ENCODE data around the gene JPH3.

- TF ChIP-seq, protein P1, sequence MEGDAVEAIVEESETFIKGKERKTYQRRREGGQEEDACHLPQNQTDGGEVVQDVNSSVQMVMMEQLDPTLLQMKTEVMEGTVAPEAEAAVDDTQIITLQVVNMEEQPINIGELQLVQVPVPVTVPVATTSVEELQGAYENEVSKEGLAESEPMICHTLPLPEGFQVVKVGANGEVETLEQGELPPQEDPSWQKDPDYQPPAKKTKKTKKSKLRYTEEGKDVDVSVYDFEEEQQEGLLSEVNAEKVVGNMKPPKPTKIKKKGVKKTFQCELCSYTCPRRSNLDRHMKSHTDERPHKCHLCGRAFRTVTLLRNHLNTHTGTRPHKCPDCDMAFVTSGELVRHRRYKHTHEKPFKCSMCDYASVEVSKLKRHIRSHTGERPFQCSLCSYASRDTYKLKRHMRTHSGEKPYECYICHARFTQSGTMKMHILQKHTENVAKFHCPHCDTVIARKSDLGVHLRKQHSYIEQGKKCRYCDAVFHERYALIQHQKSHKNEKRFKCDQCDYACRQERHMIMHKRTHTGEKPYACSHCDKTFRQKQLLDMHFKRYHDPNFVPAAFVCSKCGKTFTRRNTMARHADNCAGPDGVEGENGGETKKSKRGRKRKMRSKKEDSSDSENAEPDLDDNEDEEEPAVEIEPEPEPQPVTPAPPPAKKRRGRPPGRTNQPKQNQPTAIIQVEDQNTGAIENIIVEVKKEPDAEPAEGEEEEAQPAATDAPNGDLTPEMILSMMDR (IDR thresholded peaks at IDR 0.05; ENCODE audit: poor library complexity) = no peak
- TF ChIP-seq EZH2 (IDR thresholded peaks at IDR 0.05; ENCODE audit: borderline replicate concordance) = no peak
Observed at GRCh38 chr16:87638736-87639135, 36.4 kb downstream of the JPH3 start.
